GM12878 (cell line): Measurements from ENCODE around the gene IL27RA. TPM values are rescaled to one million over a fixed set of nuclear protein-coding genes. Genes with fewer than 3 reads are reported as not detected.

Experiments
- ATAC-seq: fragments of 200-7000 bp; cut with Tn5 transposase; 3 replicates; pipeline ENCODE4 v1.9.1; 2020; ENCODE audit warnings: mild to moderate bottlenecking, moderate library complexity
- BruUV-seq: library from RNA; stranded (reverse); fragments of 400-500 nt; replicated peaks from 2 replicates; lab custom pipeline; 2021; lab: Mats Ljungman, UMichigan
- CTCF ChIA-PET: fragments of 300-600 bp; sonication (Branson Sonifier 250); formaldehyde crosslinking; extraction: SDS; loops from one replicate; lab custom pipeline; 2021; ENCODE audit warnings: inconsistent platforms; lab: Yijun Ruan, JAX
- POLR2A ChIA-PET: fragments of 350-600 bp; formaldehyde crosslinking; extraction: SDS; loops from one replicate; lab custom pipeline; 2021; ENCODE audit warnings: inconsistent platforms; lab: Charles Lee
- RAD21 ChIA-PET: fragments of 300-600 bp; sonication (Branson Sonifier 250); formaldehyde crosslinking; loops from one replicate; lab custom pipeline; 2023; ENCODE audit warnings: antibody characterized with exemption; ENCODE audit not compliant: unreplicated experiment; lab: Charles Lee
- SMC1A ChIA-PET: fragments of 300-600 bp; sonication (Branson Sonifier 250); formaldehyde crosslinking; loops from one replicate; lab custom pipeline; 2023; ENCODE audit not compliant: unreplicated experiment, uncharacterized antibody; lab: Charles Lee
- DNase-seq: peaks from one replicate; pipeline ENCODE4 v3.0.0-alpha.2; 2011; ENCODE audit warnings: low read depth, low spot score
- FAIRE-seq: peaks from 3 replicates; lab custom pipeline; 2011; peaks lifted over from hg19 to GRCh38; lab: Jason Lieb, UNC
- H2AFZ ChIP-seq: 2 replicates; pipeline ENCODE4 v1.6.0; 2011; ENCODE audit warnings: low read depth, low read length, control low read depth; ENCODE audit not compliant: control insufficient read depth
- H3K27ac ChIP-seq: 2 replicates; pipeline ENCODE4 v1.5.1; 2011; ENCODE audit warnings: control low read depth; ENCODE audit not compliant: control insufficient read depth, insufficient read depth
- H3K27me3 ChIP-seq, 2 experiments: replicated peaks in 1 of 2; 2 replicates each; pipeline versions ENCODE4 v1.6.0 to v1.6.1; 2011; ENCODE audit warnings: low read length in 1 of 2; ENCODE audit not compliant: control insufficient read depth in 2 of 2, insufficient read depth in 2 of 2
- H3K36me3 ChIP-seq, 2 experiments: 2 replicates each; pipeline ENCODE4 v1.5.1; 2011; ENCODE audit warnings: low read length in 1 of 2; ENCODE audit not compliant: control insufficient read depth in 2 of 2, insufficient read depth in 2 of 2
- H3K4me1 ChIP-seq: 2 replicates; pipeline ENCODE4 v1.6.1; 2011; ENCODE audit warnings: mild to moderate bottlenecking, low read length, moderate library complexity, mixed read lengths; ENCODE audit not compliant: control insufficient read depth, insufficient read depth
- H3K4me2 ChIP-seq: 2 replicates; pipeline ENCODE4 v1.6.0; 2011; ENCODE audit warnings: control low read depth; ENCODE audit not compliant: control insufficient read depth, insufficient read depth
- H3K4me3 ChIP-seq: fragments of 200-600 bp; sonication (generic); 2 replicates; pipeline ENCODE4 v1.5.1; 2016
- H3K79me2 ChIP-seq: 2 replicates; pipeline ENCODE4 v1.6.0; 2011; ENCODE audit warnings: low read length; ENCODE audit not compliant: control insufficient read depth, insufficient read depth
- H3K9ac ChIP-seq: 2 replicates; pipeline ENCODE4 v1.8.0; 2011; ENCODE audit warnings: low read length, control low read depth, mixed read lengths; ENCODE audit not compliant: control insufficient read depth, insufficient read depth
- H3K9me3 ChIP-seq: replicated peaks from 3 replicates; pipeline ENCODE4 v1.5.1; 2011; ENCODE audit warnings: mild to moderate bottlenecking, low read length; ENCODE audit not compliant: control insufficient read depth, insufficient read depth
- H4K20me1 ChIP-seq: 2 replicates; pipeline ENCODE4 v1.6.0; 2011; ENCODE audit not compliant: control insufficient read depth, insufficient read depth
- CREB1 ChIP-seq: IDR thresholded peaks from 2 replicates; pipeline ENCODE4 v1.6.1; 2012; ENCODE audit warnings: low read depth, mild to moderate bottlenecking, inconsistent platforms
- CREM ChIP-seq: IDR thresholded peaks from 2 replicates; pipeline ENCODE4 v1.6.1; 2014; ENCODE audit warnings: antibody characterized with exemption, low read depth
- EZH2 ChIP-seq: IDR thresholded peaks from 2 replicates; pipeline ENCODE4 v1.6.1; 2012; ENCODE audit warnings: low read depth, mild to moderate bottlenecking, control low read depth, inconsistent platforms, low read length, borderline replicate concordance; ENCODE audit not compliant: control insufficient read depth
- HDAC2 ChIP-seq: fragments of 200-600 bp; sonication (generic); IDR thresholded peaks from 2 replicates; pipeline ENCODE4 v1.6.1; 2017
- IRF4 ChIP-seq: IDR thresholded peaks from 2 replicates; pipeline ENCODE4 v1.6.1; 2011; ENCODE audit warnings: low read depth, low read length
- JUNB ChIP-seq: IDR thresholded peaks from 2 replicates; pipeline ENCODE4 v1.6.1; 2016; ENCODE audit warnings: antibody characterized with exemption, mild to moderate bottlenecking
- MEF2A ChIP-seq: IDR thresholded peaks from 2 replicates; pipeline ENCODE4 v1.6.1; 2011; ENCODE audit warnings: low read depth, mild to moderate bottlenecking, low read length, moderate library complexity; ENCODE audit not compliant: insufficient read depth
- MTA3 ChIP-seq: IDR thresholded peaks from 2 replicates; pipeline ENCODE4 v1.6.1; 2012; ENCODE audit warnings: low read length, inconsistent platforms, borderline replicate concordance
- MYC ChIP-seq: IDR thresholded peaks from 2 replicates; pipeline ENCODE4 v1.6.1; 2011; ENCODE audit warnings: mild to moderate bottlenecking, low read length, moderate library complexity, inconsistent platforms; ENCODE audit not compliant: insufficient read depth, insufficient replicate concordance, insufficient read length, severe bottlenecking
- NR2C1 ChIP-seq: fragments of 450-650 bp; IDR thresholded peaks from 2 replicates; pipeline ENCODE4 v1.6.1; 2017; ENCODE audit warnings: antibody characterized with exemption, mild to moderate bottlenecking, moderate library complexity
- NR2F1 ChIP-seq: fragments of 450-650 bp; conservative IDR thresholded peaks from 2 replicates; pipeline ENCODE4 v1.6.1; 2017; ENCODE audit warnings: mild to moderate bottlenecking
- PML ChIP-seq: IDR thresholded peaks from 2 replicates; pipeline ENCODE4 v1.6.1; 2012; ENCODE audit warnings: low read length, inconsistent platforms
- RAD21 ChIP-seq: IDR thresholded peaks from 2 replicates; pipeline ENCODE4 v1.6.1; 2011; ENCODE audit warnings: mild to moderate bottlenecking, low read depth, low read length, moderate library complexity; ENCODE audit not compliant: insufficient read depth
- RFX5 ChIP-seq: IDR thresholded peaks from 2 replicates; pipeline ENCODE4 v1.6.1; 2011; ENCODE audit warnings: low read depth, low read length, improper control_type of control experiment
- SRF ChIP-seq, 2 experiments: IDR thresholded peaks; 2 replicates each; pipeline ENCODE4 v1.6.1; 2011; ENCODE audit warnings: low read depth in 2 of 2, low read length in 2 of 2, mild to moderate bottlenecking in 1 of 2, moderate library complexity in 1 of 2
- TARDBP ChIP-seq: IDR thresholded peaks from 2 replicates; pipeline ENCODE4 v1.6.1; 2016; ENCODE audit warnings: borderline replicate concordance
- ZBTB4 ChIP-seq: fragments of 450-650 bp; formaldehyde crosslinking; IDR thresholded peaks from 2 replicates; pipeline ENCODE4 v1.4.0; 2022; ENCODE audit warnings: mild to moderate bottlenecking, moderate library complexity
- WGBS: methylation state at CpG from one replicate; pipeline ENCODE4 v1.1.6; 2016; ENCODE audit warnings: low lambda C conversion rate; ENCODE audit not compliant: insufficient replicate concordance, insufficient coverage; ENCODE audit errors: missing lambda C conversion rate; 5-methylcytosine and 5-hydroxymethylcytosine counted together
- in situ Hi-C: fragments of 300-500 bp; cut with MboI; formaldehyde crosslinking; loops from 9 replicates; pipeline ENCODE4 v1.14.3; 2018; ENCODE audit warnings: mixed read lengths
- intact Hi-C: fragments of 100-400 bp; cut with micrococcal nuclease; formaldehyde crosslinking; loops from one replicate; pipeline ENCODE4 v1.14.2; 2022; ENCODE audit not compliant: unreplicated experiment
- polyA plus RNA-seq, 11 experiments: library from polyadenylated mRNA; depleted of rRNA in 4 of 11; unstranded in 6 of 11; stranded (reverse) in 5 of 11; fragments of >200 nt; fragmentation: Nextera tagmentation in 4 of 11; fragmentation: Illumina TruSeq in 1 of 11; extraction: Ambion mirVana in 4 of 11; extraction: Trizol in 1 of 11; gene quantifications; 1 replicate in 1 of 11; 2 replicates in 10 of 11; pipeline versions ENCODE4 v1.2.1 to v1.2.3, GENCODE V29; 2011 to 2016; ENCODE audit warnings: inconsistent platforms in 2 of 11, missing spikeins in 2 of 11, low read depth in 1 of 11
- total RNA-seq, 4 experiments: library from RNA; depleted of rRNA in 3 of 4; stranded (reverse); fragments of >200 nt in 3 of 4; fragmentation: Illumina TruSeq in 1 of 4; extraction: Trizol in 1 of 4; gene quantifications; 2 replicates each; pipeline versions ENCODE4 v1.2.1 to v1.2.3, GENCODE V29; 2013 to 2021
- TF ChIP-seq, protein P1 (sequence below): fragments of 450-650 bp; formaldehyde crosslinking; IDR thresholded peaks from 2 replicates; pipeline ENCODE4 v1.5.0; 2022; ENCODE audit warnings: mild to moderate bottlenecking, missing genetic modification characterization

IL27RA gene
- total and polyA plus RNA-seq, 10 of the 15 experiments (the other 5 are each of a cell fraction or from before 2014, with no cell fraction given): 8.4 to 63.5 (median 41.2) TPM

- ATAC-seq: no peak
- FAIRE-seq: no peak
- H3K36me3 ChIP-seq: no peaks in the 10 kb centered on the region; a peak in 1 of 4 replicates
- in situ Hi-C loops: no loop called here
- ChIA-PET RAD21 (no interaction called here), POLR2A (interaction anchor here (0.6 to 1.1 kb wide), 4 partner anchors 16 to 50 kb away, joined by 3 to 6 read pairs (median 4); partner anchors contain the start of gene IL27RA), SMC1A (interaction anchor here (0.6 to 0.7 kb wide), 3 partner anchors 14 to 121 kb away, joined by 3 read pairs; no protein-coding TSS in a partner anchor), CTCF (interaction anchor here (1.3 to 2.4 kb wide), 2 partner anchors 41 to 58 kb away, joined by 4 to 9 read pairs; no protein-coding TSS in a partner anchor)
- BruUV-seq: no TSS peak
- no peak overlapping the region for H3K9ac ChIP-seq
- no peak overlapping the region for H2AFZ ChIP-seq
- peaks cover 5% of the 10 kb centered on the region; the same call in 2 of the 3 replicates for H3K9me3 ChIP-seq
- H3K4me3 ChIP-seq: no peak overlapping the region
- H3K4me2 ChIP-seq: no peak overlapping the region
- peaks cover 11% of the 10 kb centered on the region for H3K79me2 ChIP-seq
- no peak for DNase-seq
- TF ChIP-seq RAD21: no peak
- TF ChIP-seq CREB1: no peak
- no peak for TF ChIP-seq EZH2
- no peak for TF ChIP-seq NR2F1
- TF ChIP-seq RFX5: no peak
- TF ChIP-seq JUNB: no peak
- TF ChIP-seq PML: no peak
- TF ChIP-seq CREM: no peak
- TF ChIP-seq NR2C1: no peak
- TF ChIP-seq IRF4: no peak
- TF ChIP-seq MEF2A: no peak
- no peak for TF ChIP-seq ZBTB4 (CRISPR knock-in tag)
- no peak for TF ChIP-seq TARDBP
- TF ChIP-seq MTA3: no peak
- TF ChIP-seq, protein P1, sequence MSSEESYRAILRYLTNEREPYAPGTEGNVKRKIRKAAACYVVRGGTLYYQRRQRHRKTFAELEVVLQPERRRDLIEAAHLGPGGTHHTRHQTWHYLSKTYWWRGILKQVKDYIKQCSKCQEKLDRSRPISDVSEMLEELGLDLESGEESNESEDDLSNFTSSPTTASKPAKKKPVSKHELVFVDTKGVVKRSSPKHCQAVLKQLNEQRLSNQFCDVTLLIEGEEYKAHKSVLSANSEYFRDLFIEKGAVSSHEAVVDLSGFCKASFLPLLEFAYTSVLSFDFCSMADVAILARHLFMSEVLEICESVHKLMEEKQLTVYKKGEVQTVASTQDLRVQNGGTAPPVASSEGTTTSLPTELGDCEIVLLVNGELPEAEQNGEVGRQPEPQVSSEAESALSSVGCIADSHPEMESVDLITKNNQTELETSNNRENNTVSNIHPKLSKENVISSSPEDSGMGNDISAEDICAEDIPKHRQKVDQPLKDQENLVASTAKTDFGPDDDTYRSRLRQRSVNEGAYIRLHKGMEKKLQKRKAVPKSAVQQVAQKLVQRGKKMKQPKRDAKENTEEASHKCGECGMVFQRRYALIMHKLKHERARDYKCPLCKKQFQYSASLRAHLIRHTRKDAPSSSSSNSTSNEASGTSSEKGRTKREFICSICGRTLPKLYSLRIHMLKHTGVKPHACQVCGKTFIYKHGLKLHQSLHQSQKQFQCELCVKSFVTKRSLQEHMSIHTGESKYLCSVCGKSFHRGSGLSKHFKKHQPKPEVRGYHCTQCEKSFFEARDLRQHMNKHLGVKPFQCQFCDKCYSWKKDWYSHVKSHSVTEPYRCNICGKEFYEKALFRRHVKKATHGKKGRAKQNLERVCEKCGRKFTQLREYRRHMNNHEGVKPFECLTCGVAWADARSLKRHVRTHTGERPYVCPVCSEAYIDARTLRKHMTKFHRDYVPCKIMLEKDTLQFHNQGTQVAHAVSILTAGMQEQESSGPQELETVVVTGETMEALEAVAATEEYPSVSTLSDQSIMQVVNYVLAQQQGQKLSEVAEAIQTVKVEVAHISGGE (CRISPR knock-in tag): no peak
- TF ChIP-seq SRF (IDR thresholded peaks at IDR 0.05; ENCODE audit: low read depth in 2 of 2, low read length in 2 of 2): no peak
- TF ChIP-seq HDAC2: no peak
- TF ChIP-seq MYC: no peak
- intact Hi-C loops: loop anchor here (5.0 to 10.0 kb wide), 2 partner anchors 119 to 846 kb away; partner anchors contain the start of genes IER2 and STX10
- H3K4me1 ChIP-seq: peaks cover 44% of the 10 kb centered on the region
- H4K20me1 ChIP-seq: no peaks in the 10 kb centered on the region
- 75% methylated on average over 13 of the region's 13 CpGs for WGBS
- no peak overlapping the region for H3K27ac ChIP-seq
- H3K27me3 ChIP-seq: no peaks in the 10 kb centered on the region
Measured at GRCh38 chr19:14000691-14001375, 30.7 kb upstream of the IL27RA start.
